H1 (cell line): Measurements from ENCODE around the gene RPTOR. TPM values are rescaled to one million over a fixed set of nuclear protein-coding genes. Genes with fewer than 3 reads are reported as not detected.

Experiments
- CTCF ChIA-PET: fragments of 300-600 bp; sonication (Branson Sonifier 250); formaldehyde crosslinking; loops from one replicate; lab custom pipeline; 2021; ENCODE audit not compliant: partially characterized antibody; lab: Charles Lee
- POLR2A ChIA-PET: fragments of 300-600 bp; sonication (Branson Sonifier 250); formaldehyde crosslinking; loops from one replicate; lab custom pipeline; 2021; ENCODE audit warnings: inconsistent platforms; ENCODE audit not compliant: partially characterized antibody; lab: Charles Lee
- DNase-seq, 2 experiments: peaks; one replicate each; pipeline versions ENCODE4 v3.0.0 to v3.0.0-alpha.2; 2010 to 2022; ENCODE audit warnings: low spot score in 2 of 2, low read depth in 1 of 2, mixed read lengths in 1 of 2
- FAIRE-seq: peaks from 2 replicates; lab custom pipeline; 2011; peaks lifted over from hg19 to GRCh38; lab: Jason Lieb, UNC
- H2AFZ ChIP-seq: 2 replicates; pipeline ENCODE4 v1.8.1; 2012; ENCODE audit warnings: low read length, inconsistent platforms
- H2AK5ac ChIP-seq: 2 replicates; pipeline ENCODE4 v1.6.1; 2013; ENCODE audit warnings: low read depth, low read length
- H2BK120ac ChIP-seq: replicated peaks from 2 replicates; pipeline ENCODE3; 2013; ENCODE audit warnings: low read depth, low read length, inconsistent platforms
- H2BK12ac ChIP-seq: 2 replicates; pipeline ENCODE4 v1.6.1; 2013; ENCODE audit warnings: low read depth, low read length
- H2BK15ac ChIP-seq: 2 replicates; pipeline ENCODE4 v1.6.1; 2013; ENCODE audit warnings: low read length
- H2BK20ac ChIP-seq: 2 replicates; pipeline ENCODE4 v1.6.1; 2013; ENCODE audit warnings: low read length
- H2BK5ac ChIP-seq: 2 replicates; pipeline ENCODE4 v1.6.1; 2013; ENCODE audit warnings: low read depth, low read length
- H3K14ac ChIP-seq: 2 replicates; pipeline ENCODE4 v1.6.1; 2013; ENCODE audit warnings: inconsistent platforms; ENCODE audit not compliant: insufficient read length
- H3K18ac ChIP-seq: 2 replicates; pipeline ENCODE4 v1.6.1; 2013; ENCODE audit warnings: low read length; ENCODE audit errors: extremely low read depth
- H3K23ac ChIP-seq: 2 replicates; pipeline ENCODE4 v1.6.1; 2013; ENCODE audit warnings: inconsistent platforms; ENCODE audit not compliant: insufficient read length
- H3K23me2 ChIP-seq: 2 replicates; pipeline ENCODE4 v1.6.1; 2013; ENCODE audit warnings: low read depth, low read length
- H3K27ac ChIP-seq: 2 replicates; pipeline ENCODE4 v1.6.1; 2011; ENCODE audit warnings: low read depth, low read length, inconsistent platforms
- H3K27me3 ChIP-seq, 4 experiments: replicated peaks in 1 of 4; 1 replicate in 1 of 4; 2 replicates in 3 of 4; pipeline versions ENCODE4 v1.6.1 to v1.8.1; 2011 to 2013; ENCODE audit warnings: low read length in 3 of 4, mild to moderate bottlenecking in 3 of 4, inconsistent platforms in 2 of 4, mixed read lengths in 2 of 4, moderate library complexity in 1 of 4; ENCODE audit not compliant: control insufficient read depth in 3 of 4, insufficient read depth in 3 of 4; ENCODE audit errors: extremely low read depth in 1 of 4
- H3K36me3 ChIP-seq, 4 experiments: 2 replicates each; pipeline versions ENCODE4 v1.6.1 to v1.8.1; 2011 to 2013; ENCODE audit warnings: mild to moderate bottlenecking in 4 of 4, low read length in 3 of 4, moderate library complexity in 2 of 4, control low read depth in 1 of 4, inconsistent platforms in 1 of 4; ENCODE audit not compliant: insufficient read depth in 4 of 4, control insufficient read depth in 2 of 4
- H3K4ac ChIP-seq: replicated peaks from 2 replicates; pipeline ENCODE3; 2013; ENCODE audit warnings: low read length, low read depth, mixed read lengths, inconsistent platforms; ENCODE audit not compliant: insufficient read length
- H3K4me1 ChIP-seq, 4 experiments: replicated peaks in 1 of 4; 1 replicate in 1 of 4; 2 replicates in 3 of 4; pipeline versions ENCODE4 v1.6.1 to v1.8.1; 2011 to 2013; ENCODE audit warnings: low read length in 3 of 4, inconsistent platforms in 2 of 4, mixed read lengths in 1 of 4; ENCODE audit not compliant: insufficient read depth in 4 of 4, control insufficient read depth in 3 of 4
- H3K4me2 ChIP-seq, 2 experiments: 2 replicates each; pipeline versions ENCODE4 v1.6.1 to v1.8.1; 2011 to 2013; ENCODE audit warnings: low read depth in 2 of 2, low read length in 2 of 2, control low read depth in 1 of 2, inconsistent platforms in 1 of 2, mild to moderate bottlenecking in 1 of 2; ENCODE audit not compliant: insufficient read depth in 1 of 2
- H3K4me3 ChIP-seq, 4 experiments: fragments of 200-600, 300-600 bp in 1 of 4; sonication (generic), shearing (Covaris generic), sonication (Bioruptor Twin) in 1 of 4; 2 replicates each; pipeline versions ENCODE4 v1.5.1 to v1.8.1; 2011 to 2016; ENCODE audit warnings: low read length in 4 of 4, low read depth in 3 of 4, control low read depth in 2 of 4, inconsistent platforms in 2 of 4, mild to moderate bottlenecking in 2 of 4, mixed read lengths in 1 of 4, moderate library complexity in 1 of 4; ENCODE audit not compliant: insufficient read depth in 2 of 4; ENCODE audit errors: extremely low read depth in 1 of 4
- H3K56ac ChIP-seq: replicated peaks from 2 replicates; pipeline ENCODE3; 2013; ENCODE audit warnings: low read depth, mild to moderate bottlenecking, mixed read lengths, low read length, inconsistent platforms; ENCODE audit not compliant: insufficient read length
- H3K79me1 ChIP-seq: 2 replicates; pipeline ENCODE4 v1.6.1; 2013; ENCODE audit warnings: low read depth, low read length, control low read depth
- H3K79me2 ChIP-seq, 2 experiments: 2 replicates each; pipeline versions ENCODE4 v1.6.1 to v1.8.1; 2012 to 2013; ENCODE audit warnings: low read length in 2 of 2, mild to moderate bottlenecking in 2 of 2, inconsistent platforms in 1 of 2; ENCODE audit not compliant: insufficient read depth in 2 of 2, control insufficient read depth in 1 of 2
- H3K9ac ChIP-seq, 4 experiments: replicated peaks in 1 of 4; 1 replicate in 1 of 4; 2 replicates in 3 of 4; pipeline versions ENCODE4 v1.6.1 to v1.8.1; 2011 to 2013; ENCODE audit warnings: low read depth in 3 of 4, low read length in 3 of 4, control low read depth in 2 of 4, mild to moderate bottlenecking in 2 of 4, moderate library complexity in 2 of 4, inconsistent platforms in 1 of 4; ENCODE audit errors: extremely low read depth in 1 of 4
- H3K9me3 ChIP-seq, 2 experiments: 2 replicates each; pipeline versions ENCODE4 v1.6.1 to v1.8.1; 2012 to 2013; ENCODE audit warnings: mild to moderate bottlenecking in 2 of 2, moderate library complexity in 2 of 2, control low read depth in 1 of 2, inconsistent platforms in 1 of 2, low read depth in 1 of 2, low read length in 1 of 2, mixed read lengths in 1 of 2; ENCODE audit not compliant: insufficient read depth in 2 of 2
- H4K20me1 ChIP-seq, 2 experiments: replicated peaks in 1 of 2; 2 replicates each; pipeline versions ENCODE3 to v1.8.1; 2011 to 2013; ENCODE audit warnings: inconsistent platforms in 2 of 2, low read length in 2 of 2, mild to moderate bottlenecking in 1 of 2; ENCODE audit not compliant: insufficient read depth in 2 of 2, control insufficient read depth in 1 of 2
- H4K5ac ChIP-seq: 2 replicates; pipeline ENCODE4 v1.6.1; 2013; ENCODE audit warnings: low read length, low read depth, mixed read lengths, inconsistent platforms; ENCODE audit not compliant: insufficient read length
- H4K8ac ChIP-seq: 2 replicates; pipeline ENCODE4 v1.8.0; 2013; ENCODE audit warnings: mild to moderate bottlenecking, moderate library complexity, low read length, inconsistent platforms; ENCODE audit not compliant: insufficient read depth; ENCODE audit errors: extremely low read depth
- H4K91ac ChIP-seq: replicated peaks from 2 replicates; pipeline ENCODE3; 2013; ENCODE audit warnings: low read length, mixed read lengths, inconsistent platforms; ENCODE audit not compliant: insufficient read length
- ASH2L ChIP-seq: fragments of 200-600, 300-600 bp; sonication (generic); IDR thresholded peaks from one replicate; pipeline ENCODE4 v1.7.1; 2017; ENCODE audit warnings: low read length
- BCL11A ChIP-seq, 2 experiments: IDR thresholded peaks; one replicate each; pipeline ENCODE4 v1.6.1; 2011; ENCODE audit warnings: low read depth in 2 of 2, low read length in 2 of 2, mild to moderate bottlenecking in 2 of 2
- CBX8 ChIP-seq: fragments of 300-800, 300-1000 bp; sonication (generic); IDR thresholded peaks from 2 replicates; pipeline ENCODE4 v1.7.1; 2016; ENCODE audit warnings: low read depth, low read length, borderline replicate concordance
- EGR1 ChIP-seq: IDR thresholded peaks from 2 replicates; pipeline ENCODE4 v1.6.1; 2011; ENCODE audit warnings: low read depth, low read length, borderline replicate concordance
- EZH2 ChIP-seq: fragments of 200-600 bp; sonication (generic); IDR thresholded peaks from 2 replicates; pipeline ENCODE4 v1.7.1; 2012; ENCODE audit warnings: low read depth, mild to moderate bottlenecking, moderate library complexity, low read length, inconsistent platforms; ENCODE audit not compliant: severe bottlenecking
- KDM1A ChIP-seq: fragments of 200-600, 300-600 bp; sonication (generic); IDR thresholded peaks from 2 replicates; pipeline ENCODE4 v1.7.1; 2016; ENCODE audit warnings: mild to moderate bottlenecking, low read length, borderline replicate concordance
- KDM5A ChIP-seq: fragments of 200-600 bp; IDR thresholded peaks from 2 replicates; pipeline ENCODE4 v1.7.1; 2012; ENCODE audit warnings: mild to moderate bottlenecking, low read length, inconsistent platforms, mixed read lengths
- SIN3A ChIP-seq, 2 experiments: IDR thresholded peaks in 1 of 2; conservative IDR thresholded peaks in 1 of 2; 2 replicates each; pipeline ENCODE4 v1.6.1; 2011 to 2012; ENCODE audit warnings: low read length in 2 of 2, improper control_type of control experiment in 1 of 2, low read depth in 1 of 2, mild to moderate bottlenecking in 1 of 2
- SUZ12 ChIP-seq: fragments of 200-600 bp; sonication (generic); IDR thresholded peaks from 2 replicates; pipeline ENCODE4 v1.6.1; 2012; ENCODE audit warnings: mild to moderate bottlenecking, inconsistent platforms, low read length, moderate library complexity, mixed read lengths
- WGBS, 2 experiments: shearing (Covaris generic) in 1 of 2; methylation state at CpG; one replicate each; pipeline versions ENCODE4 v1.1.6 to v1.1.7; 2013 to 2015; ENCODE audit warnings: low lambda C conversion rate in 2 of 2, mixed read lengths in 2 of 2, inconsistent platforms in 1 of 2, low coverage in 1 of 2, missing lambda C conversion rate in 1 of 2; ENCODE audit not compliant: insufficient replicate concordance in 2 of 2, insufficient coverage in 1 of 2, insufficient read length in 1 of 2; ENCODE audit errors: extremely low coverage in 1 of 2, missing lambda C conversion rate in 1 of 2; 5-methylcytosine and 5-hydroxymethylcytosine counted together
- polyA plus RNA-seq, 7 experiments: library from polyadenylated mRNA; depleted of rRNA in 3 of 7; stranded (reverse) in 5 of 7; unstranded in 2 of 7; fragments of >200 nt in 5 of 7; fragments of 200-250 nt in 2 of 7; gene quantifications; 1 replicate in 5 of 7; 2 replicates in 1 of 7; 4 replicates in 1 of 7; pipeline versions ENCODE4 v1.2.1 to v1.2.3, GENCODE V29; 2011 to 2013; ENCODE audit warnings: missing spikeins in 2 of 7, mixed read lengths in 2 of 7
- total RNA-seq: library from RNA; stranded (reverse); fragmentation: NEBNext Ultra II Directional; extraction: Animal tissue kit (Norgen Biotek cat#: 25700); gene quantifications from 2 replicates; pipeline ENCODE4 v1.2.1, GENCODE V29; 2021
- TF ChIP-seq, protein P1 (sequence below): IDR thresholded peaks from 2 replicates; pipeline ENCODE4 v1.6.1; 2012; ENCODE audit warnings: inconsistent platforms

RPTOR gene
- total and polyA plus RNA-seq, 2 of the 8 experiments (the other 6 are each of a cell fraction or from before 2014, with no cell fraction given) = 6.9 to 28.7 TPM

DNA sequence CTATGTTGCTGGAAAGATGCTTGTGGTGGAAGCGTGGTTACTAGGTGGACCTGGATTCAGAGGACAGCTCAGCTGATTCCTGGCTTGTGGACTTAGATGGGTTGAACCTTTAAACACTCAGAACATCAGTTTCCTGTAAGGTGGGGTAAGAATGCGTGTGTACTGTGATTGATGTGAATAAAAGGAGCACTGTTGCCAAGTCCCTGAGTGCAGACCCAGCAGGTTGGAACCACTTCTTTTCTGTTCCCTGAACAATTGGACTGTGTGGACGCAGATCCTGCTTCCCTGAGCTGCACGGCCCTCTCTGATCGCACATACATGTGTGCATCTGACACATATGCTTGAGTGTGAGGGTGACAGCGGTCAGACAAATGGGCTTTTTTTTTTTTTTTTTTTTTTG is 37.5 kb downstream of the RPTOR start:
- Histone ChIP-seq H2BK20ac (no peak overlapping the region), H2AK5ac (no peak overlapping the region), H3K27me3 (no peaks in the 10 kb centered on the region), H3K4me1 (peaks cover 0 to 5% (median 3%) of the 10 kb centered on the region in 4 experiments; a peak in 3 of 7 replicates), H3K36me3 (no peaks in the 10 kb centered on the region), H2AFZ (no peak overlapping the region), H3K56ac (no peak overlapping the region), H3K4me3 (no peak overlapping the region), H2BK12ac (no peak overlapping the region), H4K91ac (no peak overlapping the region), H2BK15ac (no peak overlapping the region), H3K9me3 (no peaks in the 10 kb centered on the region), H3K79me1 (peaks cover 30% of the 10 kb centered on the region), H3K9ac (no peak overlapping the region), H2BK5ac (no peak overlapping the region), H3K18ac (no peak overlapping the region), H2BK120ac (no peak overlapping the region), H3K79me2 (peaks cover 0 to 38% of the 10 kb centered on the region in 2 experiments; a peak in 2 of 4 replicates), H4K5ac (no peak overlapping the region), H3K23me2 (no peaks in the 10 kb centered on the region; the same call in 1 of the 2 replicates), H3K4ac (no peak overlapping the region), H4K20me1 (peaks cover 2 to 18% of the 10 kb centered on the region in 2 experiments), H3K14ac (no peak overlapping the region), H3K27ac (no peak overlapping the region), H4K8ac (no peak overlapping the region), H3K4me2 (no peak overlapping the region), H3K23ac (no peak overlapping the region)
- ChIA-PET CTCF (interaction anchor here (0.7 to 1.4 kb wide), 3 partner anchors 9 to 32 kb away, joined by 3 to 4 read pairs (median 3); no protein-coding TSS in a partner anchor), POLR2A (no interaction called here)
- TF ChIP-seq CBX8 = no peak
- no peak for TF ChIP-seq EGR1
- no peak for TF ChIP-seq BCL11A (IDR thresholded peaks at IDR 0.05; ENCODE audit: low read depth in 2 of 2, low read length in 2 of 2)
- no peak for TF ChIP-seq KDM5A
- no peak for TF ChIP-seq SIN3A (conservative IDR thresholded peaks at IDR 0.05 in 1 of 2, IDR thresholded peaks at IDR 0.05 in 1 of 2; ENCODE audit: low read depth in 1 of 2, low read length in 2 of 2)
- no peak for TF ChIP-seq SUZ12
- no peak for TF ChIP-seq EZH2
- no peak for TF ChIP-seq KDM1A
- TF ChIP-seq, protein P1, sequence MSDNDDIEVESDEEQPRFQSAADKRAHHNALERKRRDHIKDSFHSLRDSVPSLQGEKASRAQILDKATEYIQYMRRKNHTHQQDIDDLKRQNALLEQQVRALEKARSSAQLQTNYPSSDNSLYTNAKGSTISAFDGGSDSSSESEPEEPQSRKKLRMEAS = no peak
- TF ChIP-seq ASH2L = no peak
- 88% methylated on average over 5 of the region's 6 CpGs; no CpG with 5 or more reads in 1 of the 2 experiments for WGBS, 2 experiments
- FAIRE-seq (no peak), DNase-seq (no peak)
